Sigmoid colon (tissue), 4 donors: ENCODE data around the gene OTOGL.

Source experiments
- CTCF ChIP-seq, 4 experiments: fragments of 450-650 bp in 3 of 4; fragments of 200-600 bp in 1 of 4; IDR thresholded peaks; one replicate each; pipeline ENCODE4 v1.5.1; 2016 to 2019; ENCODE audit warnings: antibody characterized with exemption in 4 of 4, mild to moderate bottlenecking in 3 of 4, moderate library complexity in 2 of 4
- EP300 ChIP-seq, 4 donors: sonication (generic); formaldehyde crosslinking; IDR thresholded peaks; one replicate each; pipeline ENCODE4 v1.6.1; 2017; ENCODE audit warnings: antibody characterized with exemption in 4 of 4
- POLR2A ChIP-seq, 2 donors: fragments of 450-650 bp; IDR thresholded peaks; one replicate each; pipeline ENCODE4 v1.6.1; 2016; ENCODE audit warnings: antibody characterized with exemption in 2 of 2, mild to moderate bottlenecking in 2 of 2, moderate library complexity in 2 of 2
- POLR2AphosphoS5 ChIP-seq, 4 donors: sonication (generic); formaldehyde crosslinking; IDR thresholded peaks; one replicate each; pipeline ENCODE4 v1.6.1; 2017; ENCODE audit warnings: antibody characterized with exemption in 4 of 4

- TF ChIP-seq CTCF (IDR thresholded peaks at IDR 0.05) (no peak), EP300 (IDR thresholded peaks at IDR 0.05) (no peak), POLR2AphosphoS5 (IDR thresholded peaks at IDR 0.05) (no peak), POLR2A (IDR thresholded peaks at IDR 0.05) (no peak)
These were observed 320.3 kb downstream of the OTOGL start for GRCh38 chr12:80419644-80420043.
